ENCODE results near the gene FOXP2. TPM values are rescaled to one million over a fixed set of nuclear protein-coding genes. Genes with fewer than 3 reads are reported as not detected.
A peak's percentile ranks its signal among the peaks of the same experiment; 100 is the strongest.

FOXP2 gene
- total RNA-seq, 1 donor from 2014 or later, result 1.1 TPM

DNA sequence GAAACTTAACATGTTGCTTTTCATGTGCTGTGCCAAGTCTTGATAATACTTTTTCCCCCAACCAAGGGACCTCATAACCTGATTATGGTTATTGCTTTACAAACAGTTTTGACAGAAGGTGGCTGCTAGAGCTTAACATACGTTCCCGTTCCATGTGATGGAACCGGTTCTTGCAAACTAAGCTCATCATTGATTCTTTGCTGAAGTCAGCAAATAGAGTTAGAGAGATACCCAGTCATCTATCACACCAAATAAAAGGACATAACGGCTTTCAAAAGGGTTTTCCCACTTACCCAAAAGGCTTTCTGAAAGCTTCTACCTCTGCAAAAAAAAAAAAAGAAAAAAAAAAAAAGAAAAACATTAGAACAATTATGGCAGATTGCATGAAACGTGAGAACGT lies 277.0 kb downstream of the FOXP2 start:
- Histone ChIP-seq H3K79me2 (ENCODE audit: low read depth) (no peaks in the 10 kb centered on the region), H3K4me3 (no peak overlapping the region), H3K36me3 (no peaks in the 10 kb centered on the region), H3K4me2 (no peak overlapping the region), H3F3A (ENCODE audit: low read depth) (no peaks in the 10 kb centered on the region), H3K27me3 (no peaks in the 10 kb centered on the region), H3K4me1 (peaks cover 11% of the 10 kb centered on the region), H4K20me1 (ENCODE audit: low read depth) (no peaks in the 10 kb centered on the region), H2AFZ (replicated peaks) (no peak overlapping the region), H3K9ac (no peak overlapping the region), H3K27ac (no peak overlapping the region), H3K9me3 (ENCODE audit: low read depth) (no peaks in the 10 kb centered on the region)
- no peak for DNase-seq (ENCODE audit: low spot score)
- no peaks in the 10 kb centered on the region for H3K27me3 Mint-ChIP-seq (ENCODE audit: insufficient read depth, low read depth)
- H3K36me3 Mint-ChIP-seq, result peaks cover 2% of the 10 kb centered on the region
- TF ChIP-seq, protein P1, sequence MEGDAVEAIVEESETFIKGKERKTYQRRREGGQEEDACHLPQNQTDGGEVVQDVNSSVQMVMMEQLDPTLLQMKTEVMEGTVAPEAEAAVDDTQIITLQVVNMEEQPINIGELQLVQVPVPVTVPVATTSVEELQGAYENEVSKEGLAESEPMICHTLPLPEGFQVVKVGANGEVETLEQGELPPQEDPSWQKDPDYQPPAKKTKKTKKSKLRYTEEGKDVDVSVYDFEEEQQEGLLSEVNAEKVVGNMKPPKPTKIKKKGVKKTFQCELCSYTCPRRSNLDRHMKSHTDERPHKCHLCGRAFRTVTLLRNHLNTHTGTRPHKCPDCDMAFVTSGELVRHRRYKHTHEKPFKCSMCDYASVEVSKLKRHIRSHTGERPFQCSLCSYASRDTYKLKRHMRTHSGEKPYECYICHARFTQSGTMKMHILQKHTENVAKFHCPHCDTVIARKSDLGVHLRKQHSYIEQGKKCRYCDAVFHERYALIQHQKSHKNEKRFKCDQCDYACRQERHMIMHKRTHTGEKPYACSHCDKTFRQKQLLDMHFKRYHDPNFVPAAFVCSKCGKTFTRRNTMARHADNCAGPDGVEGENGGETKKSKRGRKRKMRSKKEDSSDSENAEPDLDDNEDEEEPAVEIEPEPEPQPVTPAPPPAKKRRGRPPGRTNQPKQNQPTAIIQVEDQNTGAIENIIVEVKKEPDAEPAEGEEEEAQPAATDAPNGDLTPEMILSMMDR (IDR thresholded peaks at IDR 0.05), result no peak
- no peak for TF ChIP-seq EZH2phosphoT487 (IDR thresholded peaks at IDR 0.05)
- TF ChIP-seq EZH2 (IDR thresholded peaks at IDR 0.05), result no peak
- peaks cover 16% of the 10 kb centered on the region for H3K4me1 Mint-ChIP-seq
- H3K4me3 Mint-ChIP-seq, result no peak overlapping the region
- H3K9me3 Mint-ChIP-seq, result no peaks in the 10 kb centered on the region
- no peak overlapping the region for H3K27ac Mint-ChIP-seq

DNA sequence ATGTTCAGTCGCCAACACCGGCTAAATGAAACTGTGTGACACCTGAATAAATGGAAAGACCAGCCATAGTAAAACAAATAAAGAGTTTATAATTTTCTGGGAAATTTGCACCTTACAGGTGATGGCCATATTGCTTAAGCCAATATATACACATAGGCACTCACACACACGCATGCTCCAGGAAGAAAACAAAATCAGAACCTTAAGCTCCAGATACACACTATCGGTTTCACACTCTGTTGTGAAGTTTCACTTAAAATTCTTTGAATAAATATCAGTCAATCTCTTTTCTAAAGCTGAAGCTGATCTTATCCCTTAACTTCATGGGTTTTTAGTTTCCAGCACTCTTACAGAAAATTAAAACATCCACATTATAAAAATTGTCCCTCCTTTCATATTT lies 280.6 kb downstream of the FOXP2 start:
- Histone ChIP-seq H3K4me1 (no peaks in the 10 kb centered on the region), H3K36me3 (no peaks in the 10 kb centered on the region), H3F3A (ENCODE audit: low read depth) (no peaks in the 10 kb centered on the region), H3K9ac (no peak overlapping the region), H3K27me3 (no peaks in the 10 kb centered on the region), H3K79me2 (ENCODE audit: low read depth) (no peaks in the 10 kb centered on the region), H3K9me3 (ENCODE audit: low read depth) (no peaks in the 10 kb centered on the region), H3K4me3 (no peak overlapping the region), H4K20me1 (ENCODE audit: low read depth) (no peaks in the 10 kb centered on the region), H2AFZ (replicated peaks) (no peak overlapping the region), H3K27ac (no peak overlapping the region), H3K4me2 (no peak overlapping the region)
- DNase-seq (ENCODE audit: low spot score), result no peak
- Mint-ChIP-seq H3K27ac (no peak overlapping the region), H3K4me1 (peaks cover 4% of the 10 kb centered on the region), H3K27me3 (ENCODE audit: insufficient read depth, low read depth) (no peaks in the 10 kb centered on the region), H3K36me3 (no peaks in the 10 kb centered on the region), H3K4me3 (no peak overlapping the region), H3K9me3 (no peaks in the 10 kb centered on the region)
- TF ChIP-seq EZH2 (IDR thresholded peaks at IDR 0.05), result no peak
- TF ChIP-seq, protein P1 (IDR thresholded peaks at IDR 0.05), result no peak
- TF ChIP-seq EZH2phosphoT487 (IDR thresholded peaks at IDR 0.05), result no peak

DNA sequence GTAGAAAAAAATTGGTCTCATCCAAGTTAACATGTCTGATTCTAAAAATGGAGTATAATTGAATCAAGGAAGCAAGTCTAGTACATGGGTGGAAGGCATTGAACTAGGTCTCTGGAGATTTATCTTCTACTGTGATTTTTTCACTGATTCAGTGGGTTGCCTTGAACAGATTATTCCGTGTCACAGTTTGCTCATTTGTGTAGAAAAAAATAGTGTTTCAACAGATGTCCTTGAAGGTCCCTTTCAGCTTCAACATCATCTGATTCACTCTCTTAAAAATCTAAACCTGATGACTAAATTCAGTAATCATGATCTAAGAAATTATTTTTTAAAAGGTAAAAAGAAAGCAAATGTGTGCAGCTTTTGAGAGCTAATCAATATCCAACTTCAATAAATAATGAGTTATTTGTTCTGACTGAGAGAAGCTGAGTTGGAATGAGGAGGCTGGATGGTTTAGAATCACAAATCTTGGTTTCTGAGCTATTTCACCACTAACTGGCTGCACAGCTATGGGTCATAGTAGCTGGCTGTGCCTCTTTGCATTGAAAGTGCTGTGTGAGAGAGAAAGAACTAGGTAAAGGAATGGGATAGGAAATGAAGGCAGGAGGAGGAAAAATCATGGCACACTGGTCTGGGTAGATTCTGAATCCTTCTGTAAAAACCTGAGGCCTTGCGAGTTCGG lies 285.8 kb downstream of the FOXP2 start:
- no peaks in the 10 kb centered on the region for H3K27me3 ChIP-seq
- Mint-ChIP-seq H3K4me1 (no peaks in the 10 kb centered on the region), H3K9me3 (no peaks in the 10 kb centered on the region), H3K27ac (peak overlapping the region; percentile 22), H3K27me3 (ENCODE audit: insufficient read depth, low read depth) (no peaks in the 10 kb centered on the region), H3K36me3 (no peaks in the 10 kb centered on the region), H3K4me3 (no peak overlapping the region)
- no peaks in the 10 kb centered on the region for H3K4me1 ChIP-seq
- no peaks in the 10 kb centered on the region for H3K9me3 ChIP-seq (ENCODE audit: low read depth)
- H3K79me2 ChIP-seq (ENCODE audit: low read depth), result no peaks in the 10 kb centered on the region
- no peak overlapping the region for H3K9ac ChIP-seq
- no peak for DNase-seq (ENCODE audit: low spot score)
- no peak overlapping the region for H3K27ac ChIP-seq
- TF ChIP-seq, protein P1 (IDR thresholded peaks at IDR 0.05), result no peak
- TF ChIP-seq EZH2 (IDR thresholded peaks at IDR 0.05), result no peak
- TF ChIP-seq EZH2phosphoT487 (IDR thresholded peaks at IDR 0.05), result no peak
- H2AFZ ChIP-seq (replicated peaks), result no peak overlapping the region
- peaks cover 4% of the 10 kb centered on the region for H3K36me3 ChIP-seq
- H4K20me1 ChIP-seq (ENCODE audit: low read depth), result no peaks in the 10 kb centered on the region
- no peak overlapping the region for H3K4me3 ChIP-seq
- H3F3A ChIP-seq (ENCODE audit: low read depth), result no peaks in the 10 kb centered on the region
- no peak overlapping the region for H3K4me2 ChIP-seq
